ENCODE measurements around the gene GPC5. TPM values are rescaled to one million over a fixed set of nuclear protein-coding genes. Genes with fewer than 3 reads are reported as not detected.
"Not testable (repeated sequence)": the region's sequence is repeated elsewhere in the genome, so short reads cannot be mapped to it uniquely, and the experiment has no call there.

The GPC5 gene
- total RNA-seq, 3 donors from 2014 or later, result 0.13 to 0.16 TPM; not detected in 1

DNA sequence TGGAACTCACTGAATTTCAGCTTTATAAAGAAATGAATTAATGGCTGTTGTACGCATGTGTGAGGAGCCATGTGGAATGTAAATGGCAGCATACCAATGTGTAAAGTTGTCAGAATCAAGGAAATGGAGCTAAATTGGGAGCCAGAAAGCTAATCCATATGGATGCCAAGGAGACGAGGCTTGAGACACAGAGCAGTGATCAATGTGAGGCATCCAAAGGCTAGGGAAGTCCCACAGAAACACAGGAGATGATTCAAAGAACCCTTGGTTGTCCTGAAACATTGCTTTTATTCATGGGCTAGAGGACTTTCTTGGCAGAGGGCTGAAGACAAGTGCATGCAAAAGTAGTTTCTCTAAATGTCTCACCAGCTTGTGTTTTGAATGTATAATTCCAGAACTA, 1271.7 kb downstream of the GPC5 start:
- Mint-ChIP-seq H3K4me3 (no peak overlapping the region), H3K4me1 (ENCODE audit: low read depth) (no peaks in the 10 kb centered on the region), H3K9me3 (peaks cover 16% of the 10 kb centered on the region), H3K36me3 (ENCODE audit: insufficient read depth) (no peaks in the 10 kb centered on the region), H3K27me3 (ENCODE audit: low read depth) (no peaks in the 10 kb centered on the region)
- no peak for DNase-seq
- ATAC-seq, result no peak

DNA sequence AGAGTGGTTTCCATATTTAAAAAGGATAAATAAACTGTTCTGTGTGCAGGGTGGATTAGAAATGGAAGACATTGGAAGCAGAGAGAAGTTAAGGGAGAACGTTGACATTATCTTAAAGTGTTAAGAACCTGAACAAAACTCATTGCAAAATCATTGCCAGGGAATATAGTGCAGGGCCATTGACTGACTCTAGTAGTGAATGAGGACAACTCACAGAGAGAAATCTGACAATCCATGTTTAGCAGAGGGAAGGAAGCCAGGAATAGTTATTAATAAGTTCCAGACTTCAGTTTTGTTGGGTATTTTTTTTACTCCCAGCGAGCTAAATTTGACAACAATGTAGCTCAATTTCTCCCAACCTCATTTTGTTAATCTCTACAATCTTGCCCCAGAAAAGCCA, 1273.4 kb downstream of the GPC5 start:
- no peak for ATAC-seq
- H3K9me3 Mint-ChIP-seq, result peaks cover 16% of the 10 kb centered on the region
- H3K27me3 Mint-ChIP-seq (ENCODE audit: low read depth), result no peaks in the 10 kb centered on the region
- H3K4me3 Mint-ChIP-seq, result no peak overlapping the region
- no peaks in the 10 kb centered on the region for H3K36me3 Mint-ChIP-seq (ENCODE audit: insufficient read depth)
- DNase-seq, result no peak
- no peaks in the 10 kb centered on the region for H3K4me1 Mint-ChIP-seq (ENCODE audit: low read depth)

- DNase-seq (no peak), ATAC-seq (no peak)
- no peaks in the 10 kb centered on the region for H3K4me1 Mint-ChIP-seq (ENCODE audit: low read depth)
- no peaks in the 10 kb centered on the region for H3K27me3 Mint-ChIP-seq (ENCODE audit: low read depth)
- H3K9me3 Mint-ChIP-seq, result peaks cover 17% of the 10 kb centered on the region
- no peaks in the 10 kb centered on the region for H3K36me3 Mint-ChIP-seq (ENCODE audit: insufficient read depth)
- H3K4me3 Mint-ChIP-seq, result no peak overlapping the region
Measured at GRCh38 chr13:92676246-92676645, 1277.8 kb downstream of the GPC5 start.

GRCh38 chr13:92677571-92677970, 1279.2 kb downstream of the GPC5 start:
- Mint-ChIP-seq H3K36me3 (ENCODE audit: insufficient read depth) (no peaks in the 10 kb centered on the region), H3K4me3 (no peak overlapping the region), H3K27me3 (ENCODE audit: low read depth) (no peaks in the 10 kb centered on the region), H3K4me1 (ENCODE audit: low read depth) (no peaks in the 10 kb centered on the region), H3K9me3 (peaks cover 22% of the 10 kb centered on the region)
- ATAC-seq (no peak), DNase-seq (no peak)

- H3K4me3 Mint-ChIP-seq, result no peak overlapping the region
- H3K27me3 Mint-ChIP-seq (ENCODE audit: low read depth), result no peaks in the 10 kb centered on the region
- no peaks in the 10 kb centered on the region for H3K4me1 Mint-ChIP-seq (ENCODE audit: low read depth)
- DNase-seq, result no peak
- no peaks in the 10 kb centered on the region for H3K36me3 Mint-ChIP-seq (ENCODE audit: insufficient read depth)
- ATAC-seq, result no peak
- H3K9me3 Mint-ChIP-seq, result peaks cover 21% of the 10 kb centered on the region
Measured at GRCh38 chr13:92679602-92680001, 1281.2 kb downstream of the GPC5 start.

DNA sequence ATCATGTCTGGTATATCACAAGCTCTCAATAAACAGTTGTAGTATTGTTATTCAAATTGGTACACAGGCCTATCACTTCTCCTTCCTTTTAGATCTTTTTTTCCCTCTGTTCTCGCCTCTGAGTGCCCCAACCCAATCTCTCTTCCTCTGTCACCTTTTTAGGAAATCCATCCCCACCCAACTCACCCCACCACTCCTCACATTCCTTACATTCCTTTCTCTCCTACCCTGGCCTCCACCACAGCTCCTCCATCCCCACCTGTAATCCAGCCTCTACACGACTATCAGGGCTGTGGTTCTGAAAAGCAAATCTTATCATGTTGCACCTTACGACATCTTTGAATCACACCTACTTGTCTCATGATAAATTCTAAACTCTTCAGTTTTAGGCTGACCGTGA, 1282.8 kb downstream of the GPC5 start:
- Mint-ChIP-seq H3K4me3 (no peak overlapping the region), H3K36me3 (ENCODE audit: insufficient read depth) (no peaks in the 10 kb centered on the region), H3K27me3 (ENCODE audit: low read depth) (no peaks in the 10 kb centered on the region), H3K9me3 (peaks cover 25% of the 10 kb centered on the region), H3K4me1 (ENCODE audit: low read depth) (no peaks in the 10 kb centered on the region)
- ATAC-seq (no peak), DNase-seq (no peak)

- H3K9me3 Mint-ChIP-seq, result peaks cover 25% of the 10 kb centered on the region
- no peak for ATAC-seq
- no peaks in the 10 kb centered on the region for H3K36me3 Mint-ChIP-seq (ENCODE audit: insufficient read depth)
- no peaks in the 10 kb centered on the region for H3K27me3 Mint-ChIP-seq (ENCODE audit: low read depth)
- no peaks in the 10 kb centered on the region for H3K4me1 Mint-ChIP-seq (ENCODE audit: low read depth)
- DNase-seq, result no peak
- H3K4me3 Mint-ChIP-seq, result no peak overlapping the region
Measured at GRCh38 chr13:92682832-92683517, 1284.6 kb downstream of the GPC5 start.

DNA sequence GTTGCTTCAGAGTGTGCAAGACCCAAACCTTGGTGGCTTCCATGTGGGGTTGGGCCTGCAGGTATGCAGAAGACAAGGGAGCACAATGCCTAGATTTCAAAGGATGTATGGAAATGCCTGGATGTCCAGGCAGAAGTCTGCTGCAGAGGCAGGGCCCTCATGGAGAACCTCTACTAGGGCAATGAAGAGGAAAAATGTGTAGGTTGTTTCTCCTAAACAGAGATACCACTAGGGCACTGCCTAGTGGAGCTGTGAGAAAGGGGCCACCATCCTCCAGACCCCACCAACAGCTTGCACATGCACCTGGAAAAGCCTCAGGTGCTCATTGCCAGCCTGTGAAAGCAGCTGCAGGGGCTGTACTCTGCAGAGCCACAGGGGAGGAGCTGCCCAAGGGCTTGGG, 1295.6 kb downstream of the GPC5 start:
- no peaks in the 10 kb centered on the region for H3K27me3 Mint-ChIP-seq (ENCODE audit: low read depth)
- no peak for DNase-seq
- no peaks in the 10 kb centered on the region for H3K36me3 Mint-ChIP-seq (ENCODE audit: insufficient read depth)
- H3K4me3 Mint-ChIP-seq, result no peak overlapping the region
- no peaks in the 10 kb centered on the region for H3K4me1 Mint-ChIP-seq (ENCODE audit: low read depth)
- ATAC-seq, result no peak
- peaks cover 21% of the 10 kb centered on the region for H3K9me3 Mint-ChIP-seq

DNA sequence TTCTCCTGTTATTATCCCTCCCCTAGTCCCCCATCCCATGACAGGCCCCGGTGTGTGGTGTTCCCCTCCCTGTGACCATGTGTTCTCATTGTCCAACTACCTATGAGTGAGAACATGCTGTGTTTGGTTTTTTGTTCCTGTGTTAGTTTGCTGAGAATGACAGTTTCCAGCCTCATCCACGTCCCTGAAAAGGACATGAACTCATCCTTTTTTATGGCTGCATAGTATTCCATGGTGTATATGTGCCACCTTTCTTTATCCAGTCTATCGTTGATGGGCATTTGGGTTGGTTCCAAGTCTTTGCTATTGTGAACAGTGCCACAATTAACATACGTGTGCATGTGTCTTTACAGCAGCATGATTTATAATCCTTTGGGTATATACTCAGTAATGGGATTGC, 1297.4 kb downstream of the GPC5 start:
- H3K4me1 Mint-ChIP-seq (ENCODE audit: low read depth); DNase-seq; H3K27me3 Mint-ChIP-seq (ENCODE audit: low read depth); ATAC-seq; H3K4me3 Mint-ChIP-seq; H3K36me3 Mint-ChIP-seq (ENCODE audit: insufficient read depth): not testable (repeated sequence)
- H3K9me3 Mint-ChIP-seq, result peaks cover 29% of the 10 kb centered on the region

DNA sequence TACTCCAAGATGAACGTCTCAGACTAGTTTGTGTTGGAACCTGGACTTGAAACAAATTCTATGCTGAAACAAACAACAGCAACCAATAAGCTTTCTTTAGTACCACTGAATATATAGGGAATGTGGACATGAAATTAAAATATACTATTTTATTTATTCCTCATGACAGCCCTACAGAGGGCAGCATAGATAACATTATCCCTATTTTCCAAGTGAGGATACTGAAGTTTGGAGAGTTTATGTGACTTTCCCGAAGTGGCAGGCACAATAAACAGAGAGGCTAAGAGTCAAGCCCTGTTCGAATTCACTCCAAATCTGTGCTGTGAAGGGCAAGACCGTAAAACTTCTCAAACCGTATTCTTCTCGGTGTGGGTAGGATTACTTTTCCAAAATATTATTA, 1318.3 kb downstream of the GPC5 start:
- Mint-ChIP-seq H3K36me3 (ENCODE audit: insufficient read depth) (no peaks in the 10 kb centered on the region), H3K4me3 (no peak overlapping the region), H3K4me1 (ENCODE audit: low read depth) (no peaks in the 10 kb centered on the region), H3K27me3 (ENCODE audit: low read depth) (no peaks in the 10 kb centered on the region), H3K9me3 (peaks cover 6% of the 10 kb centered on the region)
- ATAC-seq (no peak), DNase-seq (no peak)

GRCh38 chr13:92717857-92718256, 1319.4 kb downstream of the GPC5 start:
- ATAC-seq, result no peak
- Mint-ChIP-seq H3K4me3 (no peak overlapping the region), H3K36me3 (ENCODE audit: insufficient read depth) (no peaks in the 10 kb centered on the region), H3K9me3 (peaks cover 2% of the 10 kb centered on the region), H3K27me3 (ENCODE audit: low read depth) (no peaks in the 10 kb centered on the region), H3K4me1 (ENCODE audit: low read depth) (no peaks in the 10 kb centered on the region)
- DNase-seq, result no peak

- Mint-ChIP-seq H3K9me3 (no peaks in the 10 kb centered on the region), H3K27me3 (ENCODE audit: low read depth) (no peaks in the 10 kb centered on the region), H3K36me3 (ENCODE audit: insufficient read depth) (no peaks in the 10 kb centered on the region), H3K4me3 (no peak overlapping the region), H3K4me1 (ENCODE audit: low read depth) (no peaks in the 10 kb centered on the region)
- ATAC-seq (no peak), DNase-seq (no peak)
Measured at GRCh38 chr13:92719868-92720267, 1321.4 kb downstream of the GPC5 start.

DNA sequence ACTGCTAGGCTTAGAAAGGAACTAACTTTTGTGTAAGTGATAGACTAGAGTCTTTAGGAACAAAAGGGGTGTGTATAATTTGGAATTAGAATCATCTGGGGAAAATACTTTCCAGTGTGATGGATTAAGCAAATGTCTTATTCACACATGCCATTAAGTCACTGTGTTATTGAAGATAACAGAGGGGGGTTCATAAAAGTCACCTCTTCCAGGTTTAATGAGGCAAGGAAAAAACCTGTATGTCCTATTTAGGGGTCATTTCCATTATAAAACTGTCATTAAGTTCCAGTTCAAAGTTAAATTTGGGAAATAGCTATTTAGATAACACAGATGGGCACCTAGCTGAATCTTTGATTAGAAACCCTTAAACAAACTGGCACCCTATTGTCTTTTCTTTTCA, 1323.2 kb downstream of the GPC5 start:
- no peak overlapping the region for H3K4me3 Mint-ChIP-seq
- H3K27me3 Mint-ChIP-seq (ENCODE audit: low read depth), result no peaks in the 10 kb centered on the region
- ATAC-seq (no peak), DNase-seq (no peak)
- no peaks in the 10 kb centered on the region for H3K9me3 Mint-ChIP-seq
- H3K36me3 Mint-ChIP-seq (ENCODE audit: insufficient read depth), result no peaks in the 10 kb centered on the region
- H3K4me1 Mint-ChIP-seq (ENCODE audit: low read depth), result no peaks in the 10 kb centered on the region

GRCh38 chr13:92727118-92727517, 1328.7 kb downstream of the GPC5 start:
- Mint-ChIP-seq H3K9me3 (peaks cover 4% of the 10 kb centered on the region), H3K4me1 (ENCODE audit: low read depth) (no peaks in the 10 kb centered on the region)

DNA sequence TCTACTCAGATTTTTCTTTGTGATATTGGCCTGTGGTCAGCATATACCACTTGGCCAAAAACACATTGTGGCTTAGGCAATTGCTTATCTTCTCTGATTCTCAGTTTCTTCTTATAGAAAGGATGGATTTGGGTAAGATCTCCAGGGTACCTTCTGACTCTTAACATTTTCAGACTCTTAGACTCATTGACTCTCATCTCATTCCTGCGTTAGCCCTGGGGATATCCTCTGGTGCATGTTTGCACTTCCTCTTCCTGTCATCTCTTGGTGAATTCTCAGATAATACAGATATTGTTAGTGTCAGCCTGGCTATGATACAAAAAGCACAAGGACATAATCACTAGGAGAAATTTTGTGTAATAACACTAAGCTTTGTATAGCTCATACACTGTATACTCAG, 1335.6 kb downstream of the GPC5 start:
- Mint-ChIP-seq H3K36me3 (ENCODE audit: insufficient read depth) (no peaks in the 10 kb centered on the region), H3K4me3 (no peak overlapping the region), H3K4me1 (ENCODE audit: low read depth) (no peaks in the 10 kb centered on the region), H3K27me3 (ENCODE audit: low read depth) (no peaks in the 10 kb centered on the region), H3K9me3 (peaks cover 8% of the 10 kb centered on the region)
- DNase-seq (no peak), ATAC-seq (no peak)

More at GRCh38 chr13:92727118-92727517, 1328.7 kb downstream of the GPC5 start:
- no peaks in the 10 kb centered on the region for H3K27me3 Mint-ChIP-seq (ENCODE audit: low read depth)
- no peaks in the 10 kb centered on the region for H3K36me3 Mint-ChIP-seq (ENCODE audit: insufficient read depth)
- no peak overlapping the region for H3K4me3 Mint-ChIP-seq
- ATAC-seq, result no peak
- DNase-seq, result no peak

- peaks cover 8% of the 10 kb centered on the region for H3K9me3 Mint-ChIP-seq
- no peak overlapping the region for H3K4me3 Mint-ChIP-seq
- no peaks in the 10 kb centered on the region for H3K36me3 Mint-ChIP-seq (ENCODE audit: insufficient read depth)
- ATAC-seq (no peak), DNase-seq (no peak)
- no peaks in the 10 kb centered on the region for H3K4me1 Mint-ChIP-seq (ENCODE audit: low read depth)
- no peaks in the 10 kb centered on the region for H3K27me3 Mint-ChIP-seq (ENCODE audit: low read depth)
Measured at GRCh38 chr13:92734545-92734944, 1336.1 kb downstream of the GPC5 start.

Measured in activated T-cell treated with anti-CD3 and anti-CD28 coated beads, Interleukin-2, amount 50 U/mL, for 4 hours (primary cell).